Activated CD8-positive, alpha-beta T cell treated with anti-CD3 and anti-CD28 coated beads for 36 hours (primary cell): Measurements from ENCODE around the gene NEK9. TPM values are rescaled to one million over a fixed set of nuclear protein-coding genes. Genes with fewer than 3 reads are reported as not detected.
"Not testable (repeated sequence)": the region's sequence is repeated elsewhere in the genome, so short reads cannot be mapped to it uniquely, and the experiment has no call there.

Experiments used
- ATAC-seq: fragments of 200-7000 bp; cut with Tn5 transposase; one replicate; pipeline ENCODE4 v1.10.0; 2021; ENCODE audit warnings: mild to moderate bottlenecking, moderate library complexity
- CTCF ChIA-PET: fragments of 350-600 bp; sonication (Branson Sonifier 250); formaldehyde crosslinking; loops from one replicate; lab custom pipeline; 2021; ENCODE audit warnings: antibody characterized with exemption; lab: Charles Lee
- POLR2A ChIA-PET: fragments of 350-600 bp; sonication (Branson Sonifier 250); formaldehyde crosslinking; loops from one replicate; lab custom pipeline; 2021; ENCODE audit warnings: antibody characterized with exemption; lab: Charles Lee
- DNase-seq: peaks from one replicate; pipeline ENCODE4 v3.0.0-alpha.2; 2020
- H3K27ac Mint-ChIP-seq: one replicate; pipeline ENCODE4 v1.8.0; 2021; ENCODE audit warnings: mild to moderate bottlenecking, mixed read lengths
- H3K27me3 Mint-ChIP-seq: one replicate; pipeline ENCODE4 v1.8.0; 2021; ENCODE audit warnings: mixed read lengths
- H3K36me3 Mint-ChIP-seq: one replicate; pipeline ENCODE4 v1.8.0; 2021; ENCODE audit warnings: low read depth, mixed read lengths
- H3K4me1 Mint-ChIP-seq: one replicate; pipeline ENCODE4 v1.8.0; 2021; ENCODE audit warnings: low read depth, mixed read lengths
- H3K4me3 Mint-ChIP-seq: one replicate; pipeline ENCODE4 v1.8.0; 2021; ENCODE audit warnings: mild to moderate bottlenecking, moderate library complexity, mixed read lengths
- H3K9me3 Mint-ChIP-seq: one replicate; pipeline ENCODE4 v1.8.0; 2021; ENCODE audit warnings: mixed read lengths
- intact Hi-C: fragments of 100-400 bp; cut with micrococcal nuclease; formaldehyde crosslinking; loops from one replicate; pipeline ENCODE4 v1.10.0; 2022
- total RNA-seq, 2 experiments: library from RNA; stranded (reverse); gene quantifications; one replicate each; pipeline ENCODE4 v1.2.3, GENCODE V29; 2021
- TF ChIP-seq, protein P1 (sequence below): fragments of 200-600 bp; IDR thresholded peaks from one replicate; pipeline ENCODE4 v1.8.0; 2022; ENCODE audit warnings: antibody characterized with exemption, mild to moderate bottlenecking

Gene NEK9
- total RNA-seq, 2 experiments from 2014 or later: 54.9 to 59.5 TPM

DNA sequence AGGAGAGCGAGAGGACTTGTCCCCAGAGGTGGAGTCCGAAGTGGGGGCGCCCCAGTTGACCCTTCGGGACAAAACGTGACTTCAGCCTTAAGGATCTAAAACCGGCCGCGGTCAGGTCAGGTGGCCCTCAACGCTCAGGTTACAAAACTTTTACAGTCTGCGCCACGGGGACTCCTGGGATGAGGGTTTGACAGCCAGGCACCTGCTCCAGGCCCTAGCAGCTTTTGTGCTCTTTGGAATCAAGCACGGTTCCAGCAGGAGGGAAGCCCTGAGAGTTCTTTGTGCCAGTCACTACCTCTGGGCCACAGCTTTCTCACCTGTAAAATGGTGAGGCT, 57.1 kb downstream of the NEK9 start:
- Mint-ChIP-seq H3K4me1 (peaks cover 3% of the 10 kb centered on the region), H3K27me3 (no peaks in the 10 kb centered on the region), H3K36me3 (no peaks in the 10 kb centered on the region), H3K4me3 (no peak overlapping the region), H3K9me3 (no peaks in the 10 kb centered on the region), H3K27ac (no peak overlapping the region)
- TF ChIP-seq, protein P1, sequence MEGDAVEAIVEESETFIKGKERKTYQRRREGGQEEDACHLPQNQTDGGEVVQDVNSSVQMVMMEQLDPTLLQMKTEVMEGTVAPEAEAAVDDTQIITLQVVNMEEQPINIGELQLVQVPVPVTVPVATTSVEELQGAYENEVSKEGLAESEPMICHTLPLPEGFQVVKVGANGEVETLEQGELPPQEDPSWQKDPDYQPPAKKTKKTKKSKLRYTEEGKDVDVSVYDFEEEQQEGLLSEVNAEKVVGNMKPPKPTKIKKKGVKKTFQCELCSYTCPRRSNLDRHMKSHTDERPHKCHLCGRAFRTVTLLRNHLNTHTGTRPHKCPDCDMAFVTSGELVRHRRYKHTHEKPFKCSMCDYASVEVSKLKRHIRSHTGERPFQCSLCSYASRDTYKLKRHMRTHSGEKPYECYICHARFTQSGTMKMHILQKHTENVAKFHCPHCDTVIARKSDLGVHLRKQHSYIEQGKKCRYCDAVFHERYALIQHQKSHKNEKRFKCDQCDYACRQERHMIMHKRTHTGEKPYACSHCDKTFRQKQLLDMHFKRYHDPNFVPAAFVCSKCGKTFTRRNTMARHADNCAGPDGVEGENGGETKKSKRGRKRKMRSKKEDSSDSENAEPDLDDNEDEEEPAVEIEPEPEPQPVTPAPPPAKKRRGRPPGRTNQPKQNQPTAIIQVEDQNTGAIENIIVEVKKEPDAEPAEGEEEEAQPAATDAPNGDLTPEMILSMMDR: no peak
- no peak for DNase-seq
- intact Hi-C loops: no loop called here
- POLR2A ChIA-PET: interaction anchor here (0.6 to 1.5 kb wide), 3 partner anchors 20 to 141 kb away, joined by 3 to 6 read pairs (median 4); no protein-coding TSS in a partner anchor
- no peak for ATAC-seq
- CTCF ChIA-PET: interaction anchor here (1.0 to 1.3 kb wide), 3 partner anchors 124 to 163 kb away, joined by 3 to 6 read pairs (median 3); no protein-coding TSS in a partner anchor

- Mint-ChIP-seq H3K9me3 (no peaks in the 10 kb centered on the region), H3K27ac (no peak within 1 kb of the TSS), H3K4me3 (no peak within 1 kb of the TSS), H3K4me1 (peaks cover 5% of the 10 kb centered on the region), H3K36me3 (no peaks in the 10 kb centered on the region), H3K27me3 (no peaks in the 10 kb centered on the region)
- POLR2A ChIA-PET: interaction anchor here (0.6 to 1.5 kb wide), 4 partner anchors 19 to 306 kb away, joined by 3 to 6 read pairs (median 4); partner anchors contain the start of gene YLPM1
- intact Hi-C loops: no loop called here
- ATAC-seq: peak; percentile 92
- TF ChIP-seq, protein P1: no peak
- peak; percentile 56 for DNase-seq
- CTCF ChIA-PET: interaction anchor here (1.0 to 1.3 kb wide), 4 partner anchors 123 to 210 kb away, joined by 3 to 6 read pairs (median 4); no protein-coding TSS in a partner anchor
Observed at GRCh38 chr14:75069121-75069810, 57.6 kb downstream of the NEK9 start, which contains the start of gene ZC2HC1C. TSS of gene ZC2HC1C (plus strand) at chr14:75069641. CDS start at chr14:75070574, 933 bp downstream.

- Mint-ChIP-seq H3K27ac (no peak overlapping the region), H3K9me3 (no peaks in the 10 kb centered on the region), H3K27me3 (no peaks in the 10 kb centered on the region), H3K4me1 (peaks cover 9% of the 10 kb centered on the region), H3K4me3 (no peak overlapping the region), H3K36me3 (peaks cover under 1% of the 10 kb centered on the region)
- no peak for ATAC-seq
- intact Hi-C loops: no loop called here
- ChIA-PET CTCF (interaction anchor here (0.8 to 1.8 kb wide), 4 partner anchors 20 to 209 kb away, joined by 3 to 5 read pairs (median 4); no protein-coding TSS in a partner anchor), POLR2A (interaction anchor here (0.6 to 1.5 kb wide), 5 partner anchors 19 to 305 kb away, joined by 3 to 6 read pairs (median 4); partner anchors contain the start of gene YLPM1)
- TF ChIP-seq, protein P1: no peak
- DNase-seq: no peak
Observed at GRCh38 chr14:75068294-75069120, 58.3 kb downstream of the NEK9 start.

GRCh38 chr14:75067765-75068164, 59.1 kb downstream of the NEK9 start:
- ATAC-seq, H3K36me3 Mint-ChIP-seq, intact Hi-C loops, H3K27ac Mint-ChIP-seq, H3K4me3 Mint-ChIP-seq, H3K9me3 Mint-ChIP-seq, DNase-seq, H3K27me3 Mint-ChIP-seq: not testable (repeated sequence)
- ChIA-PET CTCF (interaction anchor here (1.8 kb wide), 1 partner anchor 162 kb away, joined by 5 read pairs; no protein-coding TSS in a partner anchor), POLR2A (interaction anchor here (0.6 kb wide), 1 partner anchor 93 kb away, joined by 3 read pairs; no protein-coding TSS in a partner anchor)
- H3K4me1 Mint-ChIP-seq: peaks cover 13% of the 10 kb centered on the region

DNA sequence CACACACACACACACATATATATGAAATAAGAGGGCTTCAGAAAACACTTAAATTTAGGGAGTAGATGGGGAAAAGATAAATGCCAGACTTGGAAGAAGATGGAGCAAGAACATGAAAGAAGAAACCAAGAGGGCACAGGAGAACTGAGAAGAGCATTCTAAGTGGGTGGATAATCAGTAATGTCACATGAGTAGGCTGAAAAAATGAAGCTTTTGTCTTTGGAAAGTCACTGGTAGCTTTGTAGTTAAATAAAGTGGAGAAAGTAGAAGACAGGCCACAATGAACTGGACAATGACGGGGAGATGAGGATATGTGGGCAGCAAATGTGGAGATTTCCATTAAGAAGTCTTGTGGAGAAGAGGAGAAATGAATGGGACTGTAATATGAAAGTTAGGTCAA, 59.6 kb downstream of the NEK9 start:
- intact Hi-C loops: no loop called here
- H3K4me3 Mint-ChIP-seq: no peak overlapping the region
- H3K4me1 Mint-ChIP-seq: peaks cover 16% of the 10 kb centered on the region
- H3K36me3 Mint-ChIP-seq: peaks cover 5% of the 10 kb centered on the region
- H3K27ac Mint-ChIP-seq: no peak overlapping the region
- DNase-seq (no peak), ATAC-seq (no peak)
- H3K9me3 Mint-ChIP-seq: no peaks in the 10 kb centered on the region
- ChIA-PET POLR2A (interaction anchor here (0.6 kb wide), 1 partner anchor 128 kb away, joined by 3 read pairs; no protein-coding TSS in a partner anchor), CTCF (interaction anchor here (1.8 kb wide), 1 partner anchor 162 kb away, joined by 5 read pairs; no protein-coding TSS in a partner anchor)
- no peaks in the 10 kb centered on the region for H3K27me3 Mint-ChIP-seq
- TF ChIP-seq, protein P1: no peak
